ENCODE data around the gene MAP2K3.
"Not testable (repeated sequence)": the region's sequence is repeated elsewhere in the genome, so short reads cannot be mapped to it uniquely, and the experiment has no call there.

MAP2K3 gene

GRCh38 chr17:21313320-21313719, 28.8 kb downstream of the MAP2K3 start:
- H3K9ac ChIP-seq: no peak overlapping the region
- no peak overlapping the region for H3K4me2 ChIP-seq (ENCODE audit: low read length)
- no peak for TF ChIP-seq CTCF (IDR thresholded peaks at IDR 0.05)
- no peaks in the 10 kb centered on the region for H3K79me2 ChIP-seq
- no peaks in the 10 kb centered on the region for H3K36me3 ChIP-seq (ENCODE audit: control insufficient read depth, insufficient read depth, low read length)
- no peak overlapping the region for H3K27ac ChIP-seq
- no peak overlapping the region for H2AFZ ChIP-seq
- H3K4me1 ChIP-seq: no peaks in the 10 kb centered on the region
- no peak overlapping the region for H3K4me3 ChIP-seq (ENCODE audit: low read depth, low read length)
- no peaks in the 10 kb centered on the region for H3K27me3 ChIP-seq (ENCODE audit: control insufficient read depth, insufficient read depth, low read length)
- no peaks in the 10 kb centered on the region for H3K9me3 ChIP-seq (ENCODE audit: control insufficient read depth, low read length)

DNA sequence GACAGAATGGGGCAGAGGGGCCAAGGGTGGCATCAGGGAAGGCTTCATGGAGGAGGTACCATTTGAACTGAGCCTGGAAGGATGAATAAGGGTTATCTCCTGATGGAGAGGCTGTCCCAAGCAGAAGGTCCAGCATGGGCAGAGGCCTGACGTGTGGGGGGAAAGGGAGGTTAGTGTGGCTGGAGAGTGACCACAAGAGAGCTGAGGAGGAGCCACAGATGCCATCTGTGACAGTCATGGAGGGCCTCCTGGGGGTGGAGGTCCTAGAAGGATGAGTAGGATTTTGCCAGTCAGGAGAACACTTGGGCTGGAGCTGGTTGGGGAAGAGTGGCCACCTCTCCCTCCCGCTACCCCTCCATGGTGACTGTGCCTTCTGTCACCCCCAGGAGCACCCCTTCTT, 29.2 kb downstream of the MAP2K3 start:
- not testable (repeated sequence) for H3K4me2 ChIP-seq (ENCODE audit: low read length); H3K9ac ChIP-seq; H3K4me1 ChIP-seq; H3K4me3 ChIP-seq (ENCODE audit: low read depth, low read length); H3K9me3 ChIP-seq (ENCODE audit: control insufficient read depth, low read length); H3K36me3 ChIP-seq (ENCODE audit: control insufficient read depth, insufficient read depth, low read length); H2AFZ ChIP-seq; H3K27ac ChIP-seq; H3K27me3 ChIP-seq (ENCODE audit: control insufficient read depth, insufficient read depth, low read length); H3K79me2 ChIP-seq

DNA sequence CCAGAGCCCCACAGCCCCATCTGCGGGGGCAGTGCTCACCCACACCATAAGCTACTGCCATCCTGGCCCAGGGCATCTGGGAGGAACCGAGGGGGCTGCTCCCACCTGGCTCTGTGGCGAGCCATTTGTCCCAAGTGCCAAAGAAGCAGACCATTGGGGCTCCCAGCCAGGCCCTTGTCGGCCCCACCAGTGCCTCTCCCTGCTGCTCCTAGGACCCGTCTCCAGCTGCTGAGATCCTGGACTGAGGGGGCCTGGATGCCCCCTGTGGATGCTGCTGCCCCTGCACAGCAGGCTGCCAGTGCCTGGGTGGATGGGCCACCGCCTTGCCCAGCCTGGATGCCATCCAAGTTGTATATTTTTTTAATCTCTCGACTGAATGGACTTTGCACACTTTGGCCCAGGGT, 29.8 kb downstream of the MAP2K3 start:
- not testable (repeated sequence) for H2AFZ ChIP-seq; H3K4me1 ChIP-seq; H3K9me3 ChIP-seq (ENCODE audit: control insufficient read depth, low read length); H3K79me2 ChIP-seq; H3K4me3 ChIP-seq (ENCODE audit: low read depth, low read length); H3K4me2 ChIP-seq (ENCODE audit: low read length); H3K27me3 ChIP-seq (ENCODE audit: control insufficient read depth, insufficient read depth, low read length); H3K9ac ChIP-seq; H3K36me3 ChIP-seq (ENCODE audit: control insufficient read depth, insufficient read depth, low read length); H3K27ac ChIP-seq

DNA sequence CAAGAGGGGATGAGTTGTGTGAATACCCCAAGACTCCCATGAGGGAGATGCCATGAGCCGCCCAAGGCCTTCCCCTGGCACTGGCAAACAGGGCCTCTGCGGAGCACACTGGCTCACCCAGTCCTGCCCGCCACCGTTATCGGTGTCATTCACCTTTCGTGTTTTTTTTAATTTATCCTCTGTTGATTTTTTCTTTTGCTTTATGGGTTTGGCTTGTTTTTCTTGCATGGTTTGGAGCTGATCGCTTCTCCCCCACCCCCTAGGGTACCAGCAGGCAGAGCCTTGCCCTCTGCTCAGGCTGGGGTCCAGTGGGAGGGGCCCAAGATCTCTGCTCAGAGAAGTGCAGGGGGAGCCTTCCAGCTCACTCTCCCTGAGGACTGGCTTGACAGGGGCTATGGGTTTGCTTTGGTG, 30.2 kb downstream of the MAP2K3 start:
- H2AFZ ChIP-seq; H3K9me3 ChIP-seq (ENCODE audit: control insufficient read depth, low read length); H3K4me2 ChIP-seq (ENCODE audit: low read length); H3K79me2 ChIP-seq; H3K4me3 ChIP-seq (ENCODE audit: low read depth, low read length); H3K9ac ChIP-seq; H3K27ac ChIP-seq; H3K36me3 ChIP-seq (ENCODE audit: control insufficient read depth, insufficient read depth, low read length); H3K4me1 ChIP-seq; H3K27me3 ChIP-seq (ENCODE audit: control insufficient read depth, insufficient read depth, low read length): not testable (repeated sequence)

- H2AFZ ChIP-seq; H3K4me3 ChIP-seq (ENCODE audit: low read depth, low read length); H3K36me3 ChIP-seq (ENCODE audit: control insufficient read depth, insufficient read depth, low read length); H3K4me2 ChIP-seq (ENCODE audit: low read length); H3K79me2 ChIP-seq; H3K27ac ChIP-seq; H3K4me1 ChIP-seq; H3K9me3 ChIP-seq (ENCODE audit: control insufficient read depth, low read length); H3K9ac ChIP-seq; H3K27me3 ChIP-seq (ENCODE audit: control insufficient read depth, insufficient read depth, low read length): not testable (repeated sequence)
Measured at GRCh38 chr17:21315246-21316000, 30.9 kb downstream of the MAP2K3 start.

DNA sequence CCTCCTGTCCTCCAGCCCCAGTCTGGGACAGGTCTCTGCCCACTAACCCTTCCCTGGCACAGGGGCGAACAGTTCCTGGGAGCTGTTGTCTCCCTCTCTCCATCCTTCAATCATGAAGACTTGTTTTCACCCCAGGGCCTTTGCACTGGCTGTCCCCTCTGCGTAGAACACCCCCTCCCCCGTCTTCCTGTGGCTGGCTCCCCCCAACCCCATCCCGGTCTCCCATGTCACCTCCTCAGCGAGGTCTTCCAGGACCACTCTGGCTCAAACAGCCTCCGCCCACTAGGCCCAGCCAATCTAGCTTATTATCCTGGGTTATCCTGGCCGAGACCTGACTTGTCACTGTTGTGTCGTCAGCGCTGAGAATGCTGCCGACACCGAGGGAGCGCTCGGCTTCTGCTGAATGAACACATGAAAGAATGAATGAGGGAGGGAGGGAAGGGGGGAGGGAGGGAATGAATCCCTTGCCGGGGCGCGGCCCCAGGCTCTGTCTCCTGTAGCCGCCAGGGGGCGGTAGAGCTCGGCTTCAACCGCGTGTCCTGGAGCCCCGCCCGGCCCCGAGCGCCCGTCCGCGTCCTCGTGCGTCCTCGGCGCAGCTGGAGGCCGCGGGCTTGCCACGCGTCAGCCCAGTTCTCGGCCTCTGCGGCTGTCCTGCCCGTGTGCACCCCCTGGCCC, 31.8 kb downstream of the MAP2K3 start:
- H3K79me2 ChIP-seq; H3K27me3 ChIP-seq (ENCODE audit: control insufficient read depth, insufficient read depth, low read length); H3K4me3 ChIP-seq (ENCODE audit: low read depth, low read length); H3K36me3 ChIP-seq (ENCODE audit: control insufficient read depth, insufficient read depth, low read length); H3K4me1 ChIP-seq; H3K9me3 ChIP-seq (ENCODE audit: control insufficient read depth, low read length); H3K4me2 ChIP-seq (ENCODE audit: low read length); H2AFZ ChIP-seq; H3K9ac ChIP-seq; H3K27ac ChIP-seq: not testable (repeated sequence)

GRCh38 chr17:21316887-21317500, 32.5 kb downstream of the MAP2K3 start:
- H3K9ac ChIP-seq; H3K79me2 ChIP-seq; H3K4me1 ChIP-seq; H3K27me3 ChIP-seq (ENCODE audit: control insufficient read depth, insufficient read depth, low read length); H3K27ac ChIP-seq; H3K9me3 ChIP-seq (ENCODE audit: control insufficient read depth, low read length); H3K4me2 ChIP-seq (ENCODE audit: low read length); H3K4me3 ChIP-seq (ENCODE audit: low read depth, low read length); H3K36me3 ChIP-seq (ENCODE audit: control insufficient read depth, insufficient read depth, low read length): not testable (repeated sequence)
- peak overlapping the region; percentile 10 for H2AFZ ChIP-seq

DNA sequence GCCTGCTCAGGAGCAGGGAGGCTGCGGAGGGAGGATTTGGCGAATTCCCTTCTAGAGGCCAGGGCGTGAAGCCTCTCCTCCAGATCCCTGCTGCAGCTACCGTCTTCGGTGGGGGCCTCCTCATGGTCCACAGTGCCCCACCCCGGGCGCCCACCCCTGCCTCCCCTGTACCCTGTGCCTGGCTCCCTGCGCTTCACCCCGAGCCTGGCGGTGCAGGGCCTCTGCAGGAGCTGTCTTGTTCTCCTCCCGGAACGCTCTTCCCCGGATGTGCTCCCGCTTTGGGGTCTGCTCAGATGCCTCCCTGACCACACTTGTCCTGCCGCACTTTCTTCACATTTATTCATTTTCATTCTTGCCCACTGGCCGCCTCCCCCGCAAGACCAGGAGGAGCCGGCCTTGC, 33.3 kb downstream of the MAP2K3 start:
- H3K79me2 ChIP-seq; H3K36me3 ChIP-seq (ENCODE audit: control insufficient read depth, insufficient read depth, low read length); H3K4me3 ChIP-seq (ENCODE audit: low read depth, low read length); H3K4me2 ChIP-seq (ENCODE audit: low read length); H3K9me3 ChIP-seq (ENCODE audit: control insufficient read depth, low read length); H2AFZ ChIP-seq; H3K27ac ChIP-seq; H3K9ac ChIP-seq; H3K4me1 ChIP-seq; H3K27me3 ChIP-seq (ENCODE audit: control insufficient read depth, insufficient read depth, low read length): not testable (repeated sequence)
